ENCODE data around the gene SPATA22. TPM values are rescaled to one million over a fixed set of nuclear protein-coding genes. Genes with fewer than 3 reads are reported as not detected.

Gene SPATA22
- total RNA-seq, 2 experiments from 2014 or later = not detected

DNA sequence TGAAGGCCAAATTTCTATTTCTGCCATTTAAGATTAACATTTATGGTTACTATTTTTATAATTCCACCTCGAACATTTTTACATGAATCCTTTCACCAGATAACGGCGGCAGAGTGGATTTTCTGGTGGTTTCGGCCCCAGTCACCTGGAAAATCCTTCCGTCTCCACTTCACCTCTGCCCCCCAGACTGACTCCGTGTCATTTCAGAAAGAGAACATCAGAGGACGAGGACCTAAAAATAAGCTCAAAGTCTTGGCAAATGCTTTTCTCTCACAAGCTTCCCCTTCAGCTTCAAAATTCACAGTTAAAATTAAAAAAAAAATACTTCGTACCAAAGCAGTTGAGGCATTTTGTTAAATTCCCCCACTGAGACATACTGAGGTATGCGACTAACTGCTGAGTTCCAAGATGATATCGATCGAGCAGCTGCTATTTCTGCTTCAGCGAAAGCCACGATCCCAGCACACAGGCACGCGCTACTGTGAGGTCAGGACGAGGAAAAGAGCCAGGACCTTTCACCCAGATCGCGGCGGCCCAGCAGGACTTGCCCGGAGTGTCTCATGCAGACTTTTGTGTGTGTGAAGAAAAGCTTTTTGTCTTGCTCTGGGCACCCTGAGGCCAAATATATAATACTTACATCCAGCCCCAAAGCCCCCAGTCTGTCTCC lies 41.0 kb upstream of the SPATA22 start:
- ATAC-seq (no peak), DNase-seq (no peak)
- Mint-ChIP-seq H3K4me1 (ENCODE audit: low read depth) (no peaks in the 10 kb centered on the region), H3K27me3 (peaks cover 5% of the 10 kb centered on the region), H3K4me3 (no peak overlapping the region), H3K36me3 (ENCODE audit: low read depth) (no peaks in the 10 kb centered on the region), H3K9me3 (no peaks in the 10 kb centered on the region), H3K27ac (no peak overlapping the region)
- ChIA-PET POLR2A (no interaction called here), CTCF (interaction anchor here (0.6 kb wide), 1 partner anchor 1458 kb away, joined by 3 read pairs; no protein-coding TSS in a partner anchor)
- intact Hi-C loops (cut with micrococcal nuclease) = no loop called here
- TF ChIP-seq, protein P1, sequence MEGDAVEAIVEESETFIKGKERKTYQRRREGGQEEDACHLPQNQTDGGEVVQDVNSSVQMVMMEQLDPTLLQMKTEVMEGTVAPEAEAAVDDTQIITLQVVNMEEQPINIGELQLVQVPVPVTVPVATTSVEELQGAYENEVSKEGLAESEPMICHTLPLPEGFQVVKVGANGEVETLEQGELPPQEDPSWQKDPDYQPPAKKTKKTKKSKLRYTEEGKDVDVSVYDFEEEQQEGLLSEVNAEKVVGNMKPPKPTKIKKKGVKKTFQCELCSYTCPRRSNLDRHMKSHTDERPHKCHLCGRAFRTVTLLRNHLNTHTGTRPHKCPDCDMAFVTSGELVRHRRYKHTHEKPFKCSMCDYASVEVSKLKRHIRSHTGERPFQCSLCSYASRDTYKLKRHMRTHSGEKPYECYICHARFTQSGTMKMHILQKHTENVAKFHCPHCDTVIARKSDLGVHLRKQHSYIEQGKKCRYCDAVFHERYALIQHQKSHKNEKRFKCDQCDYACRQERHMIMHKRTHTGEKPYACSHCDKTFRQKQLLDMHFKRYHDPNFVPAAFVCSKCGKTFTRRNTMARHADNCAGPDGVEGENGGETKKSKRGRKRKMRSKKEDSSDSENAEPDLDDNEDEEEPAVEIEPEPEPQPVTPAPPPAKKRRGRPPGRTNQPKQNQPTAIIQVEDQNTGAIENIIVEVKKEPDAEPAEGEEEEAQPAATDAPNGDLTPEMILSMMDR (IDR thresholded peaks at IDR 0.05) = no peak

- POLR2A ChIA-PET = no interaction called here
- CTCF ChIA-PET = no interaction called here
- ATAC-seq = no peak
- Mint-ChIP-seq H3K36me3 (ENCODE audit: low read depth) (no peaks in the 10 kb centered on the region), H3K9me3 (no peaks in the 10 kb centered on the region), H3K4me1 (ENCODE audit: low read depth) (no peaks in the 10 kb centered on the region), H3K27ac (peak overlapping the region; percentile 34), H3K27me3 (peaks cover 5% of the 10 kb centered on the region), H3K4me3 (no peak overlapping the region)
- intact Hi-C loops (cut with micrococcal nuclease) = no loop called here
- TF ChIP-seq, protein P1 (IDR thresholded peaks at IDR 0.05) = no peak
- no peak for DNase-seq
These were observed 40.4 kb upstream of the SPATA22 start for GRCh38 chr17:3511852-3512504.

DNA sequence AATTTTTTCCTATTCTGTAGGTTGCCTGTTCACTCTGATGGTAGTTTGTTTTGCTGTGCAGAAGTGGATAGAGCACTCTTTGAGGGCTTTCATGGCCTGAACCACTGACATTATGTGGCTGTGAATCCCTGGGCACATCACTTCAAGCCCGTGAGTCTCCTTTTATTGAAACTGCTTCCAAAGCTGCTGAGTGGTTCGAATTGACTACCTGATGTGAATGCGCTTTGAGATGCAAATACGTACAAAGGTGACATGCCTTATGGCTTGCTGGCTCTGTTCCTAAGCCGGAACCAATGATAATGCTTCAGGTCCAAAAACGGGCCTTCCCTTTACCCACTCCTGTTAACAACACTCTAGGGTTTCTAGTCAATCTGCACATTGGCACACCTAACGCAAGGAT lies 38.5 kb upstream of the SPATA22 start:
- no peak for ATAC-seq
- ChIA-PET POLR2A (no interaction called here), CTCF (no interaction called here)
- H3K27ac Mint-ChIP-seq = no peak overlapping the region
- intact Hi-C loops (cut with micrococcal nuclease) = no loop called here
- H3K36me3 Mint-ChIP-seq (ENCODE audit: low read depth) = no peaks in the 10 kb centered on the region
- H3K9me3 Mint-ChIP-seq = no peaks in the 10 kb centered on the region
- no peak overlapping the region for H3K4me3 Mint-ChIP-seq
- no peak for DNase-seq
- H3K27me3 Mint-ChIP-seq = peaks cover 5% of the 10 kb centered on the region
- TF ChIP-seq, protein P1 (IDR thresholded peaks at IDR 0.05) = no peak
- no peaks in the 10 kb centered on the region for H3K4me1 Mint-ChIP-seq (ENCODE audit: low read depth)

DNA sequence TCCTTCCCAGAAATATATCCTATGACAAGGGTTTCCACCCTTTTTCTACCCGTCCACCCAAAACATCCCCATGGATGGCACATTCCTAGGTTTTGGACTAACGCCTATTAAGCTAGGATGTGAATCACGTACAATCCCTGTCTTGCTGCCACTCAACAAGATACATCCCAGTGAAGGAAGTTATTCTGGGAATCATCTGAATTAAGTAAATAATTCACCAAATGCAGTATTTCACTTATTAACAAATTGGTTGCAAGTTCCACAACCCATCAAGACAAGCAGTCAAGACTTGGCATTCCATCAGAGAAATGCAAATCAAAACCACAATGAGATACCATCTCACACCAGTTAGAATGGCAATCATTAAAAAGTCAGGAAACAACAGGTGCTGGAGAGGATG lies 36.2 kb upstream of the SPATA22 start:
- no peaks in the 10 kb centered on the region for H3K9me3 Mint-ChIP-seq

DNA sequence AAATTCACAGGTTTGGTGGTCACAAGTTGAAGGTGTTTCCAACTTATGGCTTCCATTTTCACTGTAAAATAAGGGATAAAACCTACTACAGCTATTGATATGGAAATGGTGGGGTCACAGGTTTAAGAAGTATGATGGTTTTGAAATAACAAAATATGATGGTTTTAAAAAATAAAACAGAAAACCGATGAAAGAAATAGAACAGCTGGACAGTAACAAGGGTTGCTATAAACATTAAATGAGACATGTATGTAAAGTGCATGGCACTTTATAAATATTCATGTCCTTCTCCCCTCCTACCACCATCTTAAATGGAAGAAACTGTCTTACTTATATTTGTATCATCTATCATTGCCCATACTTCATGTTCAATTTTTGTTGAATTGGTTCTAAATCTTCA lies 35.5 kb upstream of the SPATA22 start:
- intact Hi-C loops (cut with micrococcal nuclease) = no loop called here
- no peaks in the 10 kb centered on the region for H3K9me3 Mint-ChIP-seq

More for the DNA sequence above, 36.2 kb upstream of the SPATA22 start:
- no peak for DNase-seq
- POLR2A ChIA-PET = no interaction called here
- CTCF ChIA-PET = no interaction called here
- no peak overlapping the region for H3K27ac Mint-ChIP-seq
- H3K27me3 Mint-ChIP-seq = peaks cover 5% of the 10 kb centered on the region
- TF ChIP-seq, protein P1 (IDR thresholded peaks at IDR 0.05) = no peak
- intact Hi-C loops (cut with micrococcal nuclease) = no loop called here
- H3K36me3 Mint-ChIP-seq (ENCODE audit: low read depth) = no peaks in the 10 kb centered on the region
- H3K4me3 Mint-ChIP-seq = no peak overlapping the region
- ATAC-seq = no peak
- H3K4me1 Mint-ChIP-seq (ENCODE audit: low read depth) = no peaks in the 10 kb centered on the region

More for the DNA sequence above, 35.5 kb upstream of the SPATA22 start:
- no peaks in the 10 kb centered on the region for H3K36me3 Mint-ChIP-seq (ENCODE audit: low read depth)
- H3K4me1 Mint-ChIP-seq (ENCODE audit: low read depth) = no peaks in the 10 kb centered on the region
- TF ChIP-seq, protein P1 (IDR thresholded peaks at IDR 0.05) = no peak
- H3K27ac Mint-ChIP-seq = no peak overlapping the region
- H3K27me3 Mint-ChIP-seq = peaks cover 5% of the 10 kb centered on the region
- DNase-seq (no peak), ATAC-seq (no peak)
- H3K4me3 Mint-ChIP-seq = no peak overlapping the region
- CTCF ChIA-PET = no interaction called here
- POLR2A ChIA-PET = no interaction called here
